HK-2 (cell line): ENCODE results near the gene TMEM41A.
A peak's percentile ranks its signal among the peaks of the same experiment; 100 is the strongest.

ENCODE experiments used
- DNase-seq: peaks from one replicate; pipeline ENCODE4 v3.0.0-alpha.2; 2018; ENCODE audit not compliant: unreplicated experiment

Gene TMEM41A

DNA sequence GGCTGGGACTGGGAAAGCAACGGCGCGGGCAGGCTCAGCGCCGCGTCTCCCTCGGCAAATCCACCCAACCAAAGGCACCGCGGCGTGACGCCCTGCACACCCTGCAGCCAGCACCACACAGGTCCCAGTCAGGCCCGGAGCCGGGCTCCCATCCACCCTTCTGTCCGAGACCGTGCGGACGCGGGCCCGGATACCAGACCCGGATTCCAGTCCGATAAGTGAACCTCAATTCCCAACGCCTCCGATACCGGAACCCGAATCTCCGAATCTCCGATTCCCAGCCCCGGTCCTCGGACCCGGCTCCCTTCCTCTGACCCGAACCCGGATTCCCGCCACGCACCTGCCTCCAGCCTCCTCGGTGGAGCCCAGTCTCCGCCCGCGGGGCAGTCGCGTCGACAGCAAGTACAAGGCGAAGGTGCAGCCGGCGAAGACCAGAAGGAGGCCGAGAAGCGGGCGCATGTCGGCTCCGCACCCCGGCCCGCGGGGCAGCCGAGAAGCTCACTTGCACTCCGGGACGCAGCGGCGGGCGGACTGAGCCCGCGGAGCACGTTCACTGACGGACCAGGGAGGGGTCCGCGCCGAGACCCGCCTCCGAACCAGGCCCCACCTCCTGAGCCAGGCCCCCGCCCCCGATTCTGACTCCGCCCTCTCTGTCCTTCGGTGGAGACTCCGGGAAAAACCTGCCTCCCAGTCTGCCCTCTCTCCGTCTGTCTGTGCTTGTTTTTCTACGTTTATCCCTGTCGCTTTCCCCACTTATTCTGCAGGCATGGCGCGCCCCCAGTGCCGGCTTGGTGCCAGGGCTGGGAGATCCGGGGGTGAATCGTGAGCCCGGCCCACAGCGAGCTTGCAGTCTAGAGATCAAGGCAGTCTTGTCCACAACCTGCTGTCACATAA is at the start of gene TMEM41A:
TSS of gene TMEM41A (minus strand) at position 533 of the 894 bp plus-strand sequence. CDS start at position 459, 74 bp downstream.
- peak; percentile 97 for DNase-seq

DNA sequence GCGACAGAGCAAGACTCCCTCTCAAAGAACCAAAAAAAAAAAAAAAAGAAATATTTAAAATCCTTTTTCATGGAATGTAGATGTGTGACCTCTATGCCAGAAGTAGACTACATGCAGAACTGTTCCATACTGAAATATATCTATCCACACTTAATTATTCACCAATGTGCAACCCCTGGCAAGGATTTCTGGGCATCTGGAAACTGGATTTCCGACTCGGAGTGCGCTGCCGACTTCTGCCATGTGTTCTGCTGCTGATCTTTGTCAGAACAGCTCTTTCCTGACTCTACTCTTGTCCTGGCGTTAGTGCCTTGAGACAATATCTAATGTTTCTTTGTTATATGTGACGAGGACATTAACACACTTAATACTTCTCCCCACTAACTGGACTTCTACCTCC is 41.9 kb upstream of the TMEM41A start:
- no peak for DNase-seq

DNA sequence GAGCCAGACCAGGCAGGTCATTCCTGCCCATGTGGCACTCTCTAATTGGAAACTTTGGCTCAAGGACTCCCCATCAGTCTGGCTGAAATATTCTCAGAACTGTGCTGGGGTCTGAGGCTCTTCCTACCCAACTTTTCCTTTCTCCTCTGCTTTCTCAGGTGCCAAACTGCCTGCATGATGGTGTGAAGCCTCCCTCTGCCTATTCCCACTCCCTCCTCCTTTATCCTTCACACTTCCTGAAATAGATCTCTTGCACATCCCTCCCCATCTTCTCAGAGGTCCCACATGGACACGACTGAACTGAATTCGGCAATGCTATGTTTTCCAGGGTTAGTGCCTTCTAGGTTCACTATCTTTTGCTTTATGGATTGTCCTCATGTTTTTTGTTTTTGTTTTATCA is 41.1 kb upstream of the TMEM41A start:
- no peak for DNase-seq

DNA sequence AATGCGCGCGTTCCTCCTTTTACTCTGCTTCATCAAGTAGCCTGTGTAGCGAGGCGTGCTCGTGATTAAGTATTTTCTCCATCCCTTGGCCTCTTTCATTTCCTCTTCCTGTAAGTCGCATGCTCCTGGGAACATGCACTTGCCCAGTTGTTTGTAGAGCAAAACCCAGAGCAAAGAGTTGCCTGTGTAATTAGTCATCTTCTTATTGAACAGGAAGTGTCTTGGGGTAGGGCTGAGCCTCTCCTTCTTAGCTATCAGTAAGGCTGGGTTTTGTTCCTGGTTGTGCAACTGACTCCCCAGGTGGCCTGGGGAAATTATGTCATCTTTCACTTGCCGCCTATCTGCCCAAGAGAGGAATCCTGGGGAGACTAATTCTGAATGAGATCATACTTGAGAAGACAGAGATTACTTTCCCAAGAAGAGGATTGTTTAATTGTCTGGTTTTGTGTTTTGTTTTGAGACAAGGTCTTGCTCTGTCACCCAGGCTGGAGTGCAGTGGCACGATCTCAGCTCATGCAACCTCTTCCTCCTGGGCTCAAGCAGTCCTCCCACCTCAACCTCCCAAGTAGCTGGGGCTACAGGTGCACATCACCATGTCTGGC is 38.6 kb upstream of the TMEM41A start:
- DNase-seq, result peak; percentile 79

DNA sequence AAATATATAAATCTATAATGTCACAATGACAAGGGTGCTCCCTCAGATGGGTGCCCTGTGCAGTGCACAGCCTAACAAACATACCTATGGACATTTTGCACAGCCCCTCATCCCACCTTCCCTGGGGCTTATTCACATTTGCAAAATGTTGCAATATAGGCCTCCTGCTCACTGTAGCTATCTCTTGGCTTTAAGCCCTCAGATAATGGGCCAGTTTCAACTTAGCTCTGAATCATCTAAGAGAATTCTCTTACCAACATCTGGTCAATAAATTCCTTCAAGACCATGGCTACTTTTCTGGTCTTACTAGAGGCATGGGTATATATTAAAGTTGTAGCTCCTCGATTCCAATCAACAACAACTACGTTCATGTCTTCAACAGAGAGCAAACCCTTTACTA is 35.7 kb upstream of the TMEM41A start:
- DNase-seq, result no peak

DNA sequence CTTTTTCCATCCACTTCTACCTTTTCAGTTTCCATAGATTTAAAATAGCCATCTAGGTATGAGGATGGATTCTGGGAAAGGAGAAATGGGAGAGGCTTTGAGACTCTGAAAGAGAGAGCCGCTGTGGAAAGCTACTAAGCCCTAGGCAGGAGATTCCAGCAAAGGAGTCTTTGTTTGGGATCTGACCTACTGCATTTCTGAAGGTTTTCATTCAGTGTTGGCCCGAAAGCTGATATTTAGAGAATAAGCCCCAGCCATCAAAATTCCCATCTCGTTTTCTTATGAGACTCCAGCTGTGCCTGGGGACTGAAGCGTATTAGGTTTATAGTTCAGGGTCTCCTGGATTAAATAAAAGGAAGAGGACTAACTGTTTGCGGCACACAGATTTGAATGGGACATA is 34.1 kb upstream of the TMEM41A start:
- no peak for DNase-seq

DNA sequence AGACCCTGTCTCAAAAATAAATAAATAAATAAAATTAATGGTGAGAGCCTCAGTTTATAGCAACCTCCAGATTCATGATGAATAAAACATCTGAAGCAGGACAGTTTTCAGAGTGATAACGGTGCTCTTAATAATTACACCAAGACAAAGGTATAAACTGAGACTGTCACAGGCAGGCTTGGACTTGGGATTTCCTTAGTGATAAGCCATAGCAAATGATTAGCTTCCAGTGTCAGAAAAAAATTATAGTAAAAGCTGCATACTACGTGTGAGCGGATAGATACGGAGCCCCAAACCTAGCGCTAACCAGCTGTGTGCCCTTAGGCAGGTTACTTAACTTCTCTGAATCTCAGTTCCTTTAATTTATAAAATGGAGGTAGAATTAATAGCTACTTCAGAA is 32.0 kb upstream of the TMEM41A start:
- no peak for DNase-seq

DNA sequence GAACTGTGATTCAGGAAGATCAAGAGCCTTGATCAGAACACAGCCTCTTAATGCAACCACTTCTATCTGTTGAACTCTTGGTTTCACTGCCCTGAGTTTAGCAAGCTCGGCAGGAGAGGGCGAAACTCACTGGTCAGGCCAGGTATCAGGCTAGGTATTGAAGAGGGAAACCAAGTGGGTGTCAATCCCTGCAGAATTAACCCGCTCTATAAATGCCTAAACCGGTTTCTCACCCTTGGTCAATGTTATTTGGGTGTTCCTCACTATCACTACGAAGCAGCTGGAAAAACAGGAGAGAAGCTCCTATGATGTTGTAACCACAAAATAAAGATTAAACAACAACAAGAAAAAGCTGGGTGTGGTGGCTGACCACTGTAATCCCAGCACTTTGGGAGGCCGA is 29.7 kb upstream of the TMEM41A start:
- DNase-seq, result no peak

DNA sequence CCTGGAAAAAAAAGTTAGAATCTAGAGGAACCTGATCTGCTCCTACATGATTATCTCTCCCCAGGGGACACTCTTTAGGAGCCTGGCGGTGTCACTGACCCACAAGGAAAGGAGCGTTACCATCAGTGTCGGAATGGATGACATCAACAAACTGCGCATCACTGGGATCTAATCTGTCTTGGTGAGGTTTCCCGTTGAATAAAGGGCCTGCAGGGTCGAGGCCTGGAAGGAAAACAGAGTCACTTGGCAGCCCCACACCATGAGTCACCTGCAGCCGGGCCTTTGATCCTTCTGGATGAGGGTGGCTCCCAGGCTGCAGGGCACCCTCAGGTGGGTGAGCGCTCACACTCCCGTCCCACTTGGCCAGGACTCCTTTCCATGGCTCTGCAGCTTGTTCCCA is 28.5 kb upstream of the TMEM41A start:
- DNase-seq, result no peak

DNA sequence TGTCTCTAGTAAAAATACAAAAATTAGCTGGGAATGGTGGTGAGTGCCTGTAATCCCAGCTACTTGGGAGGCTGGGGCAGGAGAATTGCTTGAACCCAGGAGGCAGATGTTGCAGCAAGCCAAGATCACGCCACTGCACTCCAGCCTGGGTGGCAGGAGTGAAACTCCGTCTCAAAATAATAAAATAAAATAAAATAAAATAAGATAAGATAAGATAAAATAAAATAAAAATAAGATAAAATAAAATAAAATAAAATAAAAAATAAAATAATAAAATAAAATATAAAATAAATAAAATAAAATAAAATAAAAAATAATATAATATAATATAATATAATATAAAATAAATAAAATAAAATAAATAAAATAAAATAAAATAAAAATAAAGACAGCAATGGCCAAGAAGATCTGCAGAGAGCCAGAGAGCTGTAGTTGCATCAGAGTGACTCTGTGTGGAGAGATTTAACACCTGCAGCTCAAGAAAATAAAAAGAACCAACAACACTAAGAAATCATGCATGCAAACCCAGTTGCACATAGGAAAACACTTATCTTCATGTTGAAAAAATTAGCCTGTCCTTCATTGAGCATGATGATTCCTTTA is 27.6 kb upstream of the TMEM41A start:
- DNase-seq, result no peak

DNA sequence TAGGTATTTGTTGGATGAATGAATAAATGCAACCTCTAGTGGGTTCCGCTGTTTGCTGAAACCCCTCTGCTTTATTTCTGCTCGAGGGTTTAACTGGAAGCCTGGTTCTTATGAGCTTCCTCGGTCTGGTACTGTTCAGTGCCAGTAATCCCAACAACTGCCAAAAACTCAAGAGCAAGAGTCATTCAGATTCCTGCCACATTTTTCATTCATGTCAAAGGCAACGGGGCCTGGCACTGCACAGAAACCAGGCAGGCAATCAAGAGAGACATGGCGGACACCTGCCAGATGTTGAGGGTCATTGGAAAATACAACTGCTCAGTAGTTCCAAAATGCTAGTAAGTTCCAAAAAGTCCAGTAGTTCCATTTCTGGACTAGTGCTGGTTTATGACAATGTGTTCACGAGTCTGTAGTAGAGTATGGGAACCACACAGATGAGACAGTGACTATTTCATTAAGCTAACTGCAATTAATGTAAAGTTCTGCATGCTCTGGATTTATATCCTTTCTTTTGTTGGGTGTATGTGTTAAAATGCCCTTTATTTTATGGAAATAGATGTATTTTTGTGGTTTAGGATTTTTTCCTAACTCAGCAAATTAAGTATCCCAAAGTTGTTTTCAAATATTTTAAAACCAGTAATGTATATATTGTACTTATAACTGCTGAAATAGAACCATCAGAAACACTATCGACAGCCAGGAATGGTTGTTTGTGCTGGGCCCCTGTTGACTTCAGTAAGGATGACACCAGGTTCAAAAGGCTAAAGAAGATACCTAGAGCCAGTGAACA is 22.7 kb upstream of the TMEM41A start:
- no peak for DNase-seq

DNA sequence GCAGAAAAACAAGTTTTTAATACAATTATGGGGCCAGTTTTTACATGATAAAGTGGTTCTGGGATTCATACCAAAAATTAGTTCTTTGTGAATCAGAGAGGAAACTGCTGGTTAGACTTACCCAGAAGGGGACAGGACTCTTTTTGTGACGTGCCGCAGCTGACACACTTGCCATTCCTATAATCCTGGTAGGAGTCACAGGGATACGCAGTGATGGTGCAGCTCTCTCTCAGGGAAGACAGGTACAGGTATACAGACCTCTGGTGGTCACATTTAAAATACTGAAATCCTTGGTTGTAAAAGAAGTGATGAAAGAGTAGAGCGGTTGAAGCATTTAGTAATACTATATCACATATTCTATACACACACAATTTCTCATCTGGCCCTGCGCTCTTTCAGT is 20.2 kb upstream of the TMEM41A start:
- no peak for DNase-seq

DNA sequence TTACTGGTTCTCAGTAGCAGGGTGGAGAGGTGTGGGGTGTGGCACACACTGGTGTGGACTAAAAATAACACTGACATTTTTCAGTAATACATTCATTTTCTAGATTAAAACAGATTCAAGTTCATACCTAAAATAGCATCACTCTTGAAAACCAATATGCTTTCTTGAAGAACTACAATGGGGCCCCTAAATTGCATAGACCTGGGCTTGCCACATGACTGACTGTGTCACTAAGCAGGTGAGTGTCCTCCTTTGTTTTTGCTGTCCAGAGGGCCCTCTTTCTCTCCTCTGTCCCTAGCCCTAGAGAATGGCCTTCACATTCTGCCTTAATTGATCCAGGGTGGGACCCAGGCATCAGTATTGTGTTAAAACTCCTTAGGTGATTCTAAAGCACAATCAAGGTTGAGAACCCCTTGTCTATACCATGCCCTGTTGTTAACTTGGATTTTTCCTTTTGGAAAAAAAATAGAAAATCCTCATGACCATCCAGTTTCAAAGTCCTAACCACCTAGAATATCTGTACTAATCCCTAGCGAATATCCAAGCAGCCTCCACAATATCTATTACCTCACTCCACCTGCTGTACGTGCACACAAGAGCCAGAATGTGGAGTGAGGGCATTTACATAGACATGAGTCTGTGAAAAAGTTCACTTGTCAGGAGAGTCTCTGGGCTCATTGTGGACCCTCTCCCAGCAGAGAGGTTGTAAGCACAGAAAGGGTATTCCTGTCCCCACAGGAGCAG is 18.7 kb upstream of the TMEM41A start:
- DNase-seq, result no peak

DNA sequence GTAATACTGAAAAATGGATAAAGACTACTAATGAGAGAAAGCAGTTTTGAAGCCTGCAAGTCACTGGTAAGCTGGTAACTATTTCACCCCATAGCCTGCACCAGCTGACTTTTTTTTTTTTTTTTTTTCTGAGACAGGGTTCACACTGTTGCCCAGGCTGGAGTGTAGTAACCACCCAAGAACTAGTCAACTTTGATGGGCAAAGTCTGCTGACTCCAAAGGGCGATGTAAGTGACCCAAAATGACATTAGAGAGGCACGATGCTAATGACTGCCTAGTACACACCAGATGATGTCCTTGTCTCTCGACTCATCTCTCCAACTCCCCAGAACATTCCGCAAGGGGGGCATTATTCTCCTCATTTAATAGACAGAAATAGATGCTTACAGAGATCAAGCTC is 12.9 kb upstream of the TMEM41A start:
- no peak for DNase-seq

DNA sequence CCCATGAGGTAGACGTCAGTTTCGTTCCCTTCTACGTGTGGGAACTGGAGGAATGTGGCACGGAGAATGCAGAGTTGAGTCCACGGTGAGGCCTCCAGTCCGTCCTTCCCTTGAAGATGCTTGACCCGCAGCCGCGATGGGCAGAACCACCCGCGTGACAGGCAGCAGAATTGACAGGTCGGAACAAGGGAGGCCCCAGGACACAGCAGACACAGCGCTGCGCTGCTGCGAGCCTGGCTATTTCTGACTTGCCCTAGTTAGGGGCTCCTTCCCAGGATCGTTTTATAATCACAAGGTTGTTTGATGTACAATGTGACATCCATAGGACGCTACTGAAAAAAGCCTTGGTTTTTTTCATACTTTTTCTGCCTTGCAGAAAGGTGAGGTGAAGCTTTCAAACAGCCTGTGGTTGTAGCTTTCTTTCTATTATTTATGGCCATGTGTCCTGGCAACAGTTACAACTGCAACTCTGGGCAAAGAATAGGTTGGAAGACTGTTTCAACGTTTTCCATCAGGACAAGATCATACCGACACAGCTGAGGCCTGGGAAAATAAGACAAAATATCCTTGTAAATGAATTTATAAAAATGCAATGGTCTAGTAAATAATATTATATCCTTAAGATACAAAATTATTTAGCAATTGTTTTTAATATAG is 9.6 kb upstream of the TMEM41A start:
- DNase-seq, result no peak

DNA sequence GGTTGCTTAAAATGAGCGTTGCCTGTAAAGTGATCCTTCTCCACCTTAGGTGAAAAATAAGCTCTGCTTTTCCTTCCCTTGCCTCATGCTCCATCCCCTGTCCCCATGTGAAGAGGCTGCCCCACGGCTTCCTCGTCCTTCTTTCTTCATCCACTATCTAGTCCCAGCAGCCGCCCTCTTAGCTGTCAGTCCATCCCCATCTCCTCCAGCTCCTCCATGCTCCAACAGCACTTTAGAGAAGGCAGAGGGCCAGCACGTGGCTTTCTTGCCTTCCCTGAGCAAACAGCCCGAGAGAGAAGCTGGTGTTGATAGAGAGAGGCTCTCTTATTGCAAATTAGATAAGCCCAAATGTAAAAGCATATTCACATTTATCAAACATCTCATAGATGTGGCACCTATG is 9.0 kb upstream of the TMEM41A start:
- DNase-seq, result no peak

DNA sequence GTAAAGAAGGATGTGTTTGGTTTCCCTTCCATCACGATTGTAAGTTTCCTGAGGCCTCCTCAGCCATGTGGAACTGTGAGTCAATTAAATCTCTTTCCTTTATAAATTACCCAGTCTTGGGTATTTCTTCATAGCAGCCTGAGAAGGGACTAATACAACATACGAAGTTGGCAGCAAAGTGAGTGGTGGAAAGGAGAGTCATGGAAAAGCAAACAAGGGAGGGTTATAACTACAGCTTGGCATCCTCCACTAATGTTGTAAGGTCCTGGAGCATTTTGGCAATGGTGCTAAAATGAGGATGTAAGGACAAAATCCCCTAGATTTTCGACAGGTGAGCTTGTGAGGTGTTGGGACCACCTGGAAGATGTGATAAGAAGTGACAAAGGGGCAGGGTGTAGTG is 5.8 kb upstream of the TMEM41A start:
- DNase-seq, result no peak

DNA sequence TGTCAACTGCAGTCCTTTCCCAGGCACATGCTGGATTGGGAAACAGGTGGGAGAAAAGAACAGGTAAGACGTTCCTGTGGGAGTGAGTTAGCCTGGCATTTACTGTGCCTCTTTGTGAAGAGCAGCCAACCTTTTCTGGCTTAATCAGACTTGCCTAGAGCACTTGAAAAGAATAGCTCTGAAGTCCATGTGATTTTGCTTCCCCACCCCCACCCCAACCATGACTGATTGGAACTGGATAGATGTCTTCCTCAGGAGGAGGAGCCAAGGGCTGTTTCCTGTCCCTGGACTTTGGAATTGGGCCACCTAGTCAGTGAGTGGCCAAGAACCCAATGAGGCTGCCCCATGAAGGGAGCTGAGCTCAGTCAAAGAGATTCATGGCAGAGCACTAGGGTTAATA is 4.7 kb upstream of the TMEM41A start:
- no peak for DNase-seq

DNA sequence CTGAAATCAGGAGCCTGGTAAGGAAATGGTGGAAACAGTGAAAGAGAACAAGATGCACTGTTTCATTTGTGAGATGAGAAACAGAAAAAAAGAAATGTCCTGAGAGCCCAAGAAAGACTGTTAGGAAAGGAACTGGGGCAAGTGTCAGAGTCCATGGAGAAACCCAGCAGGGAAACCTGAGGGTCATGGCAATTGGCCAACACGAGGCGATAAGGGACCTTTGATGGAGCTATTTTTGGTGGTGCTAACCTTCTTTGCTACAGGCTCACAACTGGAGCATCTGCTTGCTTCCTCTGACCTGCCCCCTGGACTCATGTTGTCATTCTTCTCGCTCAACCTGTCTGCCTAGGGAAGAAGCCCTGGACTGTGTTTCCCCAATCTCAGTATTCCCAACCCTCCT is 4.2 kb upstream of the TMEM41A start:
- DNase-seq, result no peak

DNA sequence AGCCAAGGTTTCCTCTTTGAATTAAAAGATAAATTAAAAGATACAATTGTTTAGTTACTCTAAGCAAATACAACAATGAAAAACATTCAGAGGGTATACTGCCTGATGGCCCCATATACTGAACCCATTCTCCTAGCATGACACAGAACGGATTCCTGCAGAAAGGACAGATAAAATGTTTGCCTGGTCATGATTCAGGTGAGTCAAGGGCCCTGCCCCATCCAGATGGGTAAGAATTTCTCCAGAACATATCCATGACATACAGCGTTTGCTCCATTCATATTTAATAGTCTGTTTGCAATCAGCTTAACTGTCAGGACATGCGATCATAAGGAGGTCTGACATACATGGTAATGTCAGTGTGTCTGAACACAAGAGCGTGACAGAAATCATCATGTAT is 8.6 kb downstream of the TMEM41A start:
- DNase-seq, result no peak

DNA sequence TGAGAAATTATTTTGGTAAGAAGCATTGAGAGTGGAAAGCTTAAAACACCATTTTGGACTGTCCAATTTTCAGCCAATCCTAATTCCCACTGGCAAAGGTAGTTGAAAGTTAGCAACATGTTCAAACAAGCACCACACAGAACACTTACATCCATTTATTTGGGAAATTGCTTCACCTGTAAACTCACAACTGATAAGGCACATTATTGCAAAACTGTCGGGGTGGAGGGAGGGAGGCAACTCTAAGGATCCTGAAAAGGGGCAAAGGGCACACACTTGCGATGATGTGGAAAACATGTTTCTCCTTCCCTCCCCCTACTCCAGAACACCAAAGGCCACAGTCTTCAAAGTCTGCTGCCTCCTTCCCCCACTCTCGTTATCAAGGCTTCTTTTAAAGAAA is 9.4 kb downstream of the TMEM41A start:
- DNase-seq, result no peak
